ENCODE results near the gene RNF208.

RNF208 gene

GRCh38 chr9:137202966-137203365 is 19.1 kb downstream of the RNF208 start:
- H3K9me3 ChIP-seq (ENCODE audit: control insufficient read depth in 2 of 2, low read length in 2 of 2) = no peaks in the 10 kb centered on the region
- H3K4me1 ChIP-seq (ENCODE audit: control insufficient read depth, insufficient read depth, low read length) = peaks cover 58% of the 10 kb centered on the region
- no peak overlapping the region for H3K27ac ChIP-seq (ENCODE audit: low read length)
- H3K36me3 ChIP-seq (ENCODE audit: control insufficient read depth in 2 of 2, insufficient read depth in 2 of 2, low read length in 2 of 2) = no peaks in the 10 kb centered on the region
- no peak overlapping the region for H3K9ac ChIP-seq (ENCODE audit: low read length in 2 of 2)
- H3K27me3 ChIP-seq (ENCODE audit: control insufficient read depth in 1 of 2, insufficient read depth in 2 of 2, low read length in 2 of 2) = no peaks in the 10 kb centered on the region
- H3K4me3 ChIP-seq (ENCODE audit: low read length in 2 of 2) = no peak overlapping the region

- Histone ChIP-seq H3K9ac (ENCODE audit: low read length in 2 of 2) (peak overlapping the region; percentile 50 to 62), H3K9me3 (ENCODE audit: control insufficient read depth in 2 of 2, low read length in 2 of 2) (no peaks in the 10 kb centered on the region), H3K27me3 (ENCODE audit: control insufficient read depth in 1 of 2, insufficient read depth in 2 of 2, low read length in 2 of 2) (no peaks in the 10 kb centered on the region), H3K36me3 (ENCODE audit: control insufficient read depth in 2 of 2, insufficient read depth in 2 of 2, low read length in 2 of 2) (no peaks in the 10 kb centered on the region), H3K27ac (ENCODE audit: low read length) (peak overlapping the region; percentile 53), H3K4me3 (ENCODE audit: low read length in 2 of 2) (peak overlapping the region; percentile 59 to 80), H3K4me1 (ENCODE audit: control insufficient read depth, insufficient read depth, low read length) (peaks cover 60% of the 10 kb centered on the region)
Observed at GRCh38 chr9:137201205-137201868, 20.7 kb downstream of the RNF208 start.

GRCh38 chr9:137200311-137201204 is 21.5 kb downstream of the RNF208 start, which contains the start of gene TPRN:
TSS of gene TPRN (minus strand) at chr9:137200741. CDS start at chr9:137200711, 30 bp downstream.
- Histone ChIP-seq H3K4me3 (ENCODE audit: low read length in 2 of 2) (peak within 1 kb of the TSS; percentile 59 to 80), H3K36me3 (ENCODE audit: control insufficient read depth in 2 of 2, insufficient read depth in 2 of 2, low read length in 2 of 2) (no peaks in the 10 kb centered on the region), H3K9ac (ENCODE audit: low read length in 2 of 2) (peak within 1 kb of the TSS; percentile 50 to 62), H3K27me3 (ENCODE audit: control insufficient read depth in 1 of 2, insufficient read depth in 2 of 2, low read length in 2 of 2) (no peaks in the 10 kb centered on the region), H3K4me1 (ENCODE audit: control insufficient read depth, insufficient read depth, low read length) (peaks cover 55% of the 10 kb centered on the region), H3K27ac (ENCODE audit: low read length) (peak within 1 kb of the TSS; percentile 53), H3K9me3 (ENCODE audit: control insufficient read depth in 2 of 2, low read length in 2 of 2) (no peaks in the 10 kb centered on the region)

- Histone ChIP-seq H3K4me3 (ENCODE audit: low read length in 2 of 2) (peak overlapping the region in 1 of 2 donors; percentile 60), H3K9ac (ENCODE audit: low read length in 2 of 2) (peak overlapping the region in 1 of 2 donors; percentile 13), H3K9me3 (ENCODE audit: control insufficient read depth in 2 of 2, low read length in 2 of 2) (no peaks in the 10 kb centered on the region), H3K27ac (ENCODE audit: low read length) (no peak overlapping the region), H3K27me3 (ENCODE audit: control insufficient read depth in 1 of 2, insufficient read depth in 2 of 2, low read length in 2 of 2) (no peaks in the 10 kb centered on the region), H3K36me3 (ENCODE audit: control insufficient read depth in 2 of 2, insufficient read depth in 2 of 2, low read length in 2 of 2) (no peaks in the 10 kb centered on the region), H3K4me1 (ENCODE audit: control insufficient read depth, insufficient read depth, low read length) (peaks cover 50% of the 10 kb centered on the region)
Observed at GRCh38 chr9:137199411-137200121, 22.5 kb downstream of the RNF208 start.

GRCh38 chr9:137198902-137199283 is 23.1 kb downstream of the RNF208 start:
- H3K4me1 ChIP-seq (ENCODE audit: control insufficient read depth, insufficient read depth, low read length) = peaks cover 44% of the 10 kb centered on the region
- peak overlapping the region in 1 of 2 donors; percentile 60 for H3K4me3 ChIP-seq (ENCODE audit: low read length in 2 of 2)
- H3K27me3 ChIP-seq (ENCODE audit: control insufficient read depth in 1 of 2, insufficient read depth in 2 of 2, low read length in 2 of 2) = no peaks in the 10 kb centered on the region
- H3K27ac ChIP-seq (ENCODE audit: low read length) = no peak overlapping the region
- no peaks in the 10 kb centered on the region for H3K36me3 ChIP-seq (ENCODE audit: control insufficient read depth in 2 of 2, insufficient read depth in 2 of 2, low read length in 2 of 2)
- H3K9me3 ChIP-seq (ENCODE audit: control insufficient read depth in 2 of 2, low read length in 2 of 2) = no peaks in the 10 kb centered on the region
- peak overlapping the region in 1 of 2 donors; percentile 51 for H3K9ac ChIP-seq (ENCODE audit: low read length in 2 of 2)

- Histone ChIP-seq H3K9ac (ENCODE audit: low read length in 2 of 2) (peak overlapping the region in 1 of 2 donors; percentile 51), H3K4me3 (ENCODE audit: low read length in 2 of 2) (peak overlapping the region in 1 of 2 donors; percentile 60), H3K4me1 (ENCODE audit: control insufficient read depth, insufficient read depth, low read length) (peaks cover 38% of the 10 kb centered on the region), H3K27me3 (ENCODE audit: control insufficient read depth in 1 of 2, insufficient read depth in 2 of 2, low read length in 2 of 2) (no peaks in the 10 kb centered on the region), H3K9me3 (ENCODE audit: control insufficient read depth in 2 of 2, low read length in 2 of 2) (no peaks in the 10 kb centered on the region), H3K36me3 (ENCODE audit: control insufficient read depth in 2 of 2, insufficient read depth in 2 of 2, low read length in 2 of 2) (no peaks in the 10 kb centered on the region), H3K27ac (ENCODE audit: low read length) (no peak overlapping the region)
Observed at GRCh38 chr9:137198051-137198901, 23.8 kb downstream of the RNF208 start.

- Histone ChIP-seq H3K36me3 (ENCODE audit: control insufficient read depth in 2 of 2, insufficient read depth in 2 of 2, low read length in 2 of 2) (peaks cover 0 to 2% of the 10 kb centered on the region in 2 donors), H3K27me3 (ENCODE audit: control insufficient read depth in 1 of 2, insufficient read depth in 2 of 2, low read length in 2 of 2) (no peaks in the 10 kb centered on the region), H3K4me3 (ENCODE audit: low read length in 2 of 2) (no peak overlapping the region), H3K9ac (ENCODE audit: low read length in 2 of 2) (no peak overlapping the region), H3K4me1 (ENCODE audit: control insufficient read depth, insufficient read depth, low read length) (peaks cover 36% of the 10 kb centered on the region), H3K9me3 (ENCODE audit: control insufficient read depth in 2 of 2, low read length in 2 of 2) (no peaks in the 10 kb centered on the region), H3K27ac (ENCODE audit: low read length) (no peak overlapping the region)
Observed at GRCh38 chr9:137195525-137196220, 26.4 kb downstream of the RNF208 start.

GRCh38 chr9:137194909-137195308 is 27.1 kb downstream of the RNF208 start:
- Histone ChIP-seq H3K27me3 (ENCODE audit: control insufficient read depth in 1 of 2, insufficient read depth in 2 of 2, low read length in 2 of 2) (no peaks in the 10 kb centered on the region), H3K27ac (ENCODE audit: low read length) (no peak overlapping the region), H3K36me3 (ENCODE audit: control insufficient read depth in 2 of 2, insufficient read depth in 2 of 2, low read length in 2 of 2) (peaks cover 2 to 4% of the 10 kb centered on the region in 2 donors), H3K9me3 (ENCODE audit: control insufficient read depth in 2 of 2, low read length in 2 of 2) (no peaks in the 10 kb centered on the region), H3K9ac (ENCODE audit: low read length in 2 of 2) (no peak overlapping the region), H3K4me3 (ENCODE audit: low read length in 2 of 2) (no peak overlapping the region), H3K4me1 (ENCODE audit: control insufficient read depth, insufficient read depth, low read length) (peaks cover 43% of the 10 kb centered on the region)

GRCh38 chr9:137194388-137194787 is 27.7 kb downstream of the RNF208 start:
- Histone ChIP-seq H3K27ac (ENCODE audit: low read length) (no peak overlapping the region), H3K9me3 (ENCODE audit: control insufficient read depth in 2 of 2, low read length in 2 of 2) (no peaks in the 10 kb centered on the region), H3K36me3 (ENCODE audit: control insufficient read depth in 2 of 2, insufficient read depth in 2 of 2, low read length in 2 of 2) (peaks cover 2 to 5% of the 10 kb centered on the region in 2 donors), H3K27me3 (ENCODE audit: control insufficient read depth in 1 of 2, insufficient read depth in 2 of 2, low read length in 2 of 2) (no peaks in the 10 kb centered on the region), H3K4me1 (ENCODE audit: control insufficient read depth, insufficient read depth, low read length) (peaks cover 43% of the 10 kb centered on the region), H3K9ac (ENCODE audit: low read length in 2 of 2) (no peak overlapping the region), H3K4me3 (ENCODE audit: low read length in 2 of 2) (no peak overlapping the region)

Data from stomach smooth muscle (tissue), 2 donors.